C4-2B (cell line): ENCODE measurements around the gene CHKB.

ENCODE experiments used
- H3K27ac ChIP-seq: fragments of 450-650 bp; 2 replicates; pipeline ENCODE4 v1.5.1; 2017
- ZFX ChIP-seq: fragments of 450-650 bp; IDR thresholded peaks from 2 replicates; pipeline ENCODE4 v1.6.1; 2017
- TF ChIP-seq, protein P1 (sequence below): fragments of 450-650 bp; conservative IDR thresholded peaks from 2 replicates; pipeline ENCODE4 v1.5.1; 2017; ENCODE audit warnings: mild to moderate bottlenecking

The CHKB gene

DNA sequence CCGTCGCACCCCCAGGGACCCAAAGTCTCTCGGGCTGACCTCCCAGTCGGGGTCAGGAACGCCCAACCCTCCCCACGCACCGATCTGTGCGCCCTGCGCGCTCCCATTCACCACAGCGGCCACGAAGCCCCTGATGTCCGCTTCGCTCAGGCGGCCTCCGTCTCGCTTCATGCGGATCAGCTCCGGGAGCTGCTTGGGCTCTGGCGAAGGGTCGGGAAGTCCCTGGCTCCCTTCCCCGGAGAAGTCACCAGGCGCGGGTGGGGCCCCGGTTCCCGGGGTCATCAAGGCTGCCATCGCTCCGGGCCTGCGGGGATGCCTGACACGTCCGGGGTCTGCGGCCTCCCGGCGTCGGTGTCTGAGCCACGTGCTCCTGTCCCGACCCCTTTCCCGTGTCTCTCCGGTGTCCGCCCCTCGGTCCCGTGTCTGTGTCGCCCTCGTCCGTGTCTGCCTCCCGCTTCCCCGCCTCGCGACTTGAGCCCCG lies 53.2 kb downstream of the CHKB start:
- H3K27ac ChIP-seq = peak overlapping the region; percentile 98
- TF ChIP-seq, protein P1, sequence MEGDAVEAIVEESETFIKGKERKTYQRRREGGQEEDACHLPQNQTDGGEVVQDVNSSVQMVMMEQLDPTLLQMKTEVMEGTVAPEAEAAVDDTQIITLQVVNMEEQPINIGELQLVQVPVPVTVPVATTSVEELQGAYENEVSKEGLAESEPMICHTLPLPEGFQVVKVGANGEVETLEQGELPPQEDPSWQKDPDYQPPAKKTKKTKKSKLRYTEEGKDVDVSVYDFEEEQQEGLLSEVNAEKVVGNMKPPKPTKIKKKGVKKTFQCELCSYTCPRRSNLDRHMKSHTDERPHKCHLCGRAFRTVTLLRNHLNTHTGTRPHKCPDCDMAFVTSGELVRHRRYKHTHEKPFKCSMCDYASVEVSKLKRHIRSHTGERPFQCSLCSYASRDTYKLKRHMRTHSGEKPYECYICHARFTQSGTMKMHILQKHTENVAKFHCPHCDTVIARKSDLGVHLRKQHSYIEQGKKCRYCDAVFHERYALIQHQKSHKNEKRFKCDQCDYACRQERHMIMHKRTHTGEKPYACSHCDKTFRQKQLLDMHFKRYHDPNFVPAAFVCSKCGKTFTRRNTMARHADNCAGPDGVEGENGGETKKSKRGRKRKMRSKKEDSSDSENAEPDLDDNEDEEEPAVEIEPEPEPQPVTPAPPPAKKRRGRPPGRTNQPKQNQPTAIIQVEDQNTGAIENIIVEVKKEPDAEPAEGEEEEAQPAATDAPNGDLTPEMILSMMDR = no peak
- TF ChIP-seq ZFX = no peak
